WTC11 (cell line): Measurements from ENCODE around the gene MED15.

Experiments used
- CBFB ChIP-seq: sonication (generic); formaldehyde crosslinking; IDR thresholded peaks from 2 replicates; pipeline ENCODE4 v1.8.1; 2022; ENCODE audit warnings: mild to moderate bottlenecking, low read depth, missing genetic modification reagents
- CTCF ChIP-seq: fragments of 200-600 bp; IDR thresholded peaks from 2 replicates; pipeline ENCODE4 v1.8.0; 2022; ENCODE audit warnings: antibody characterized with exemption
- ELF4 ChIP-seq: sonication (generic); formaldehyde crosslinking; IDR thresholded peaks from 2 replicates; pipeline ENCODE4 v1.8.1; 2022; ENCODE audit warnings: low read depth, mild to moderate bottlenecking, moderate library complexity, missing genetic modification reagents
- GTF2I ChIP-seq: fragments of 250-450 bp; sonication (Bioruptor Pico); conservative IDR thresholded peaks from 2 replicates; pipeline ENCODE4 v1.4.0; 2021; ENCODE audit warnings: mild to moderate bottlenecking
- JUN ChIP-seq: sonication (generic); formaldehyde crosslinking; IDR thresholded peaks from 2 replicates; pipeline ENCODE4 v1.8.0; 2023; ENCODE audit warnings: mild to moderate bottlenecking, missing genetic modification reagents
- TP53 ChIP-seq: sonication (generic); formaldehyde crosslinking; IDR thresholded peaks from 2 replicates; pipeline ENCODE4 v1.8.1; 2023; ENCODE audit warnings: mild to moderate bottlenecking, missing genetic modification reagents
- ZBTB21 ChIP-seq: sonication (generic); formaldehyde crosslinking; IDR thresholded peaks from 2 replicates; pipeline ENCODE4 v1.8.1; 2023; ENCODE audit warnings: mild to moderate bottlenecking, missing genetic modification reagents, borderline replicate concordance
- ZNF138 ChIP-seq: sonication (generic); formaldehyde crosslinking; conservative IDR thresholded peaks from 2 replicates; pipeline ENCODE4 v1.8.1; 2022; ENCODE audit warnings: mild to moderate bottlenecking, moderate library complexity, missing genetic modification reagents
- ZNF671 ChIP-seq: fragments of 250-450 bp; sonication (Bioruptor Pico); IDR thresholded peaks from 2 replicates; pipeline ENCODE4 v1.8.0; 2021; ENCODE audit warnings: mild to moderate bottlenecking

GRCh38 chr22:20559174-20559760 is 51.9 kb downstream of the MED15 start:
- TF ChIP-seq CTCF = no peak
- no peak for TF ChIP-seq ZNF671 (CRISPR knock-in tag)
- TF ChIP-seq CBFB (CRISPR knock-in tag) = no peak
- TF ChIP-seq GTF2I = no peak
- no peak for TF ChIP-seq ZBTB21 (CRISPR knock-in tag)
- TF ChIP-seq JUN = no peak
- no peak for TF ChIP-seq ZNF138 (CRISPR knock-in tag)
- TF ChIP-seq ELF4 = no peak
- no peak for TF ChIP-seq TP53 (CRISPR knock-in tag)
